GM23248 (cell line): ENCODE results near the gene ACP3. TPM values are rescaled to one million over a fixed set of nuclear protein-coding genes. Genes with fewer than 3 reads are reported as not detected.
A peak's percentile ranks its signal among the peaks of the same experiment; 100 is the strongest.

ENCODE experiments used
- DNase-seq: peaks from one replicate; pipeline ENCODE4 v3.0.0-alpha.2; 2015
- H2AFZ ChIP-seq: fragments of 200-600 bp; sonication (generic); 2 replicates; pipeline ENCODE4 v1.6.1; 2016; ENCODE audit warnings: antibody characterized with exemption
- H3F3A ChIP-seq: fragments of 200-600 bp; sonication (generic); 2 replicates; pipeline ENCODE4 v1.6.1; 2016; ENCODE audit warnings: mild to moderate bottlenecking, antibody characterized with exemption, mixed run types; ENCODE audit not compliant: insufficient read depth
- H3K27ac ChIP-seq: fragments of 200-600 bp; sonication (generic); 2 replicates; pipeline ENCODE4 v1.5.1; 2016; ENCODE audit warnings: mild to moderate bottlenecking
- H3K27me3 ChIP-seq: fragments of 200-600 bp; sonication (generic); replicated peaks from 2 replicates; pipeline ENCODE4 v1.6.1; 2016; ENCODE audit warnings: mild to moderate bottlenecking; ENCODE audit not compliant: insufficient read depth
- H3K36me3 ChIP-seq: fragments of 200-600 bp; sonication (generic); 2 replicates; pipeline ENCODE4 v1.6.1; 2016; ENCODE audit warnings: low read depth, mild to moderate bottlenecking
- H3K4me1 ChIP-seq: fragments of 200-600 bp; sonication (generic); 2 replicates; pipeline ENCODE4 v1.6.1; 2016; ENCODE audit warnings: mild to moderate bottlenecking; ENCODE audit not compliant: insufficient read depth
- H3K4me2 ChIP-seq: fragments of 200-600 bp; sonication (generic); one replicate; pipeline ENCODE4 v1.6.1; 2016; ENCODE audit warnings: mild to moderate bottlenecking; ENCODE audit not compliant: unreplicated experiment
- H3K4me3 ChIP-seq: fragments of 200-600 bp; sonication (generic); 2 replicates; pipeline ENCODE4 v1.5.1; 2016; ENCODE audit warnings: mild to moderate bottlenecking
- H3K79me2 ChIP-seq: fragments of 200-600 bp; sonication (generic); 2 replicates; pipeline ENCODE4 v1.6.1; 2016; ENCODE audit warnings: mild to moderate bottlenecking; ENCODE audit not compliant: insufficient read depth
- H3K9ac ChIP-seq: fragments of 200-600 bp; sonication (generic); 2 replicates; pipeline ENCODE4 v1.6.1; 2016; ENCODE audit warnings: mild to moderate bottlenecking
- H3K9me2 ChIP-seq: fragments of 200-600 bp; sonication (generic); 2 replicates; pipeline ENCODE4 v1.6.1; 2016; ENCODE audit warnings: mixed run types, mild to moderate bottlenecking, moderate library complexity; ENCODE audit not compliant: insufficient read depth
- H3K9me3 ChIP-seq: fragments of 200-600 bp; sonication (generic); one replicate; pipeline ENCODE4 v1.6.1; 2017; ENCODE audit warnings: low read depth
- H4K20me1 ChIP-seq: fragments of 200-600 bp; sonication (generic); 2 replicates; pipeline ENCODE4 v1.6.0; 2016; ENCODE audit not compliant: insufficient read depth
- EZH2 ChIP-seq: fragments of 200-600 bp; sonication (generic); IDR thresholded peaks from 2 replicates; pipeline ENCODE4 v1.6.1; 2018; ENCODE audit warnings: antibody characterized with exemption, mild to moderate bottlenecking; ENCODE audit not compliant: insufficient read depth, poor library complexity, severe bottlenecking
- EZH2phosphoT487 ChIP-seq: fragments of 200-600 bp; sonication (generic); IDR thresholded peaks from 2 replicates; pipeline ENCODE4 v1.6.1; 2018; ENCODE audit warnings: antibody characterized with exemption, moderate library complexity, mild to moderate bottlenecking, low read depth; ENCODE audit not compliant: insufficient read depth
- WGBS, 2 experiments: methylation state at CpG; one replicate each; pipeline ENCODE4 v1.1.6; 2015 to 2017; ENCODE audit warnings: low lambda C conversion rate in 2 of 2, low coverage in 1 of 2; ENCODE audit errors: missing lambda C conversion rate in 2 of 2; 5-methylcytosine and 5-hydroxymethylcytosine counted together
- in situ Hi-C: fragments of 300-500 bp; cut with MboI; formaldehyde crosslinking; loops from 2 replicates; pipeline ENCODE4 v1.15.0; 2020
- polyA plus RNA-seq: library from polyadenylated mRNA; unstranded; fragments of >200 nt; fragmentation: Nextera tagmentation; extraction: Ambion mirVana; gene quantifications from 2 replicates; pipeline ENCODE4 v1.2.1, GENCODE V29; 2016
- total RNA-seq: library from RNA; depleted of rRNA; stranded (reverse); fragments of >200 nt; shearing (Covaris generic); gene quantifications from 2 replicates; pipeline ENCODE4 v1.2.3, GENCODE V29; 2014

The ACP3 gene
- total and polyA plus RNA-seq, 2 experiments from 2014 or later = 1.1 to 1.6 TPM

DNA sequence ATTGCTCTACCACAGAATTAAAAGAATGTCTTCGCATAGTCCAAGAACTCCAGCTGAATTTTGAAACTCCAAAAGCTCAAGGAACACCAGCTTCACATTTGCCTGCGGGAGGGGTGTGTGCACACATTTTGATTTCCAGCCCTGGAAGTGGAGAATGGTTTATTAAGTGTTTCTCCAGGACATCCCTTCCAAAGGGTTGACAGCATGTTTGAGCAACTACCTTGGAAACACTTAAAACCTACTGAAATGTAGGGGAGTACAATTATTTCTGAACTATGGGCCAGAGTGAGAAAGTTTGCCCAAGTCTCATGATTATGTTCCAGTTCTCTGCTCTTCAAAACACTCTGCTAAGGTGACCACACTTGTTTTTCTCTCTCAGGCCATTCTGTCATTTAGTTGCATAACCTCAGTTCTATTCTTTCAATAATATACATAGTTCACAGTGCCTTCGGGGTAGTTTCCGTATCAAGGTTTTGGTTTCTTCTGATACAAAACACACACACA, 7.9 kb downstream of the ACP3 start:
- Histone ChIP-seq H3K27me3 (no peaks in the 10 kb centered on the region), H3K36me3 (no peaks in the 10 kb centered on the region), H3K79me2 (no peaks in the 10 kb centered on the region), H3F3A (no peaks in the 10 kb centered on the region), H2AFZ (no peak overlapping the region), H3K4me2 (no peak overlapping the region), H3K9me2 (no peaks in the 10 kb centered on the region), H4K20me1 (no peaks in the 10 kb centered on the region), H3K4me1 (no peaks in the 10 kb centered on the region), H3K9me3 (no peaks in the 10 kb centered on the region), H3K27ac (no peak overlapping the region), H3K9ac (no peak overlapping the region), H3K4me3 (no peak overlapping the region)
- DNase-seq = no peak
- in situ Hi-C loops = no loop called here
- TF ChIP-seq EZH2phosphoT487 (no peak), EZH2 (no peak)
- WGBS, 2 experiments = 69% methylated on average over 4 of the region's 4 CpGs

DNA sequence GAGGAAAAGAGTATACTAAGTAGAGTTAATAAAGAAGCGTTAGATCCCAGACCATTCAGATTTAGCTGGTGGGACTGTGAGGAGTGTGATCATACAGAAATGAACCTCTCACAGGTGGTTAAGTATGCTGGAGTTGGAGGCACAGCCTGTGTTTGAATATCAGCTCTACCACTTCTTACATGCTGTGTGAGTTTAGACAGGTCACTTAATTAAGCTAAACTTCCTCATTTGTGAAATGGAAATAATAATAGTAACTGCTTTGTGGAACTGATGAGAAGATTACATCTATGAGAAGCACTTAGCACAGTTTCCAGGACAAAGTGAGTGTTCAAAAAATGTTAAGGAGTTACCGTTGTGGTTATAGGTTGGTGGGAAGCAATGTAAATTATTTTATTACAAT, 8.4 kb downstream of the ACP3 start:
- H3K4me3 ChIP-seq = no peak overlapping the region
- DNase-seq = no peak

DNA sequence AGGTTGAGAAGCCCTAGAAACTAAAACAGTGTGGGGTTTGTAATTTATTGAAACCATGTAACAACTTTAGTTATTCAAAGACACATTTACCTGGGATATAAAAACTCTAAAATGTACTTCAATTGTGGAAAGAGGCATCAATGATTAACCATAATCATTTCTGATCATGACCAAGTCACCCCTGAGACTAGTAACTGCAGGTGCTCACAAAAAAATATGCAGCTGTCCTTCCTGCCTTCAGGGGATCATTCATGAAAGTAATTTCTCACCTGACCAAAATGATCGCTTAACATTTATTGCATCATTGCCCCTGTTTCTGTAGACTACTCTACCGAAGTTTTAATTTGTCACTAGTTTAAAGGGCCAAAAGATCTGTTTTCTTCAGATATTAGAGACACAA, 9.0 kb downstream of the ACP3 start:
- TF ChIP-seq EZH2 = no peak
- no peak for TF ChIP-seq EZH2phosphoT487
- 83% methylated on average over 2 of the region's 2 CpGs for WGBS, 2 experiments
- in situ Hi-C loops = no loop called here
- H3K9ac ChIP-seq = no peak overlapping the region
- no peaks in the 10 kb centered on the region for H3K9me2 ChIP-seq
- no peak overlapping the region for H3K27ac ChIP-seq
- no peaks in the 10 kb centered on the region for H3K27me3 ChIP-seq
- H3F3A ChIP-seq = no peaks in the 10 kb centered on the region
- no peak overlapping the region for H2AFZ ChIP-seq
- DNase-seq = no peak
- no peak overlapping the region for H3K4me2 ChIP-seq
- no peaks in the 10 kb centered on the region for H4K20me1 ChIP-seq
- no peaks in the 10 kb centered on the region for H3K4me1 ChIP-seq
- no peak overlapping the region for H3K4me3 ChIP-seq
- no peaks in the 10 kb centered on the region for H3K9me3 ChIP-seq
- H3K79me2 ChIP-seq = no peaks in the 10 kb centered on the region
- H3K36me3 ChIP-seq = no peaks in the 10 kb centered on the region

More for the DNA sequence above, 8.4 kb downstream of the ACP3 start:
- no peaks in the 10 kb centered on the region for H3K36me3 ChIP-seq
- H3K9me2 ChIP-seq = no peaks in the 10 kb centered on the region
- no peak overlapping the region for H2AFZ ChIP-seq
- in situ Hi-C loops = no loop called here
- H3K79me2 ChIP-seq = no peaks in the 10 kb centered on the region
- no peaks in the 10 kb centered on the region for H4K20me1 ChIP-seq
- H3K9ac ChIP-seq = no peak overlapping the region
- no peaks in the 10 kb centered on the region for H3K9me3 ChIP-seq
- no peak overlapping the region for H3K27ac ChIP-seq
- H3F3A ChIP-seq = no peaks in the 10 kb centered on the region
- H3K4me1 ChIP-seq = no peaks in the 10 kb centered on the region
- no peak overlapping the region for H3K4me2 ChIP-seq
- WGBS, 2 experiments = 87 to 89% methylated on average over 2 of the region's 2 CpGs
- H3K27me3 ChIP-seq = no peaks in the 10 kb centered on the region
- TF ChIP-seq EZH2phosphoT487 (no peak), EZH2 (no peak)

DNA sequence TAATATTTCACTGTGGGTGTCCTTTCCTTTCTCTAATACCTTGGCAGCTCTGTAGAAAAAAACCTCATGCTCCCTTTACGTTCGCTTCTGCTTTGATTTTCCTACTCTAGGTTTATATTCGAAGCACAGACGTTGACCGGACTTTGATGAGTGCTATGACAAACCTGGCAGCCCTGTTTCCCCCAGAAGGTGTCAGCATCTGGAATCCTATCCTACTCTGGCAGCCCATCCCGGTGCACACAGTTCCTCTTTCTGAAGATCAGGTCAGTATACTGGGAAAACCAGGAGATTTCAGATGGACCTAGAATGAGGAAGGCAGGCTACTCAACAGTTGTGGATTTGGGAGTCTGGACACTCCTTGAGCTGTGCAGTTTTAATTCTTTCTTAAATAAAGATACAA, 14.9 kb downstream of the ACP3 start:
- no peaks in the 10 kb centered on the region for H3K9me3 ChIP-seq
- WGBS, 2 experiments = 55 to 65% methylated on average over 6 of the region's 6 CpGs
- H3F3A ChIP-seq = no peaks in the 10 kb centered on the region
- no peak overlapping the region for H3K4me2 ChIP-seq
- DNase-seq = no peak
- H3K79me2 ChIP-seq = no peaks in the 10 kb centered on the region
- in situ Hi-C loops = no loop called here
- no peaks in the 10 kb centered on the region for H3K27me3 ChIP-seq
- H3K36me3 ChIP-seq = no peaks in the 10 kb centered on the region
- H3K9me2 ChIP-seq = no peaks in the 10 kb centered on the region
- 0 out of 2 replicates have a peak, but pooled peaks cover 6% of the 10 kb centered on the region for H3K4me1 ChIP-seq
- no peak overlapping the region for H2AFZ ChIP-seq
- no peak overlapping the region for H3K9ac ChIP-seq
- TF ChIP-seq EZH2phosphoT487 (no peak), EZH2 (no peak)
- no peaks in the 10 kb centered on the region for H4K20me1 ChIP-seq
- H3K27ac ChIP-seq = no peak overlapping the region
- no peak overlapping the region for H3K4me3 ChIP-seq

DNA sequence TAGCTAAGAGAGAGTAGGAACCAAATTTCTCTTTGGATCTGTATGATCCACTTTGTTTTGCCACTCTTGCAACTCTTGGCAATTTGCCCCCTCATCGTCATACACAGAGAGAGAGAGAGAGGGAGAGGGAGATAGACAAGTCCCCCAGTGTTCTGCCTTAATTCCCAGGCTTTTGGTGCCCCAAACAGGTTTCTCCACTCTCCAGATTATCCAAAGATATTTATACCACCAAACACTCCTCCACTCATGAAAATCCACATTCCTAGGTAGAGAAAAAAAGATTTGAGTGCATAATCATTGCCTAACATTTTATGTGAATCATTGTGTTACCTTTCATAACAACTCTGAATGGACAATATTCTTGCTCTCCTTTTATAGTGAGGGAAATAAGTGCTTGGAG, 15.3 kb downstream of the ACP3 start:
- WGBS, 2 experiments = 58 to 62% methylated on average over 1 of the region's 1 CpG
- Histone ChIP-seq H3K4me1 (0 out of 2 replicates have a peak, but pooled peaks cover 6% of the 10 kb centered on the region), H3K27me3 (no peaks in the 10 kb centered on the region), H3K9me2 (no peaks in the 10 kb centered on the region), H3K36me3 (no peaks in the 10 kb centered on the region), H3K4me2 (no peak overlapping the region), H4K20me1 (no peaks in the 10 kb centered on the region), H3K9me3 (no peaks in the 10 kb centered on the region), H3K27ac (no peak overlapping the region), H3K79me2 (no peaks in the 10 kb centered on the region), H3K4me3 (no peak overlapping the region), H3K9ac (no peak overlapping the region), H2AFZ (no peak overlapping the region), H3F3A (no peaks in the 10 kb centered on the region)
- in situ Hi-C loops = no loop called here
- TF ChIP-seq EZH2 (no peak), EZH2phosphoT487 (no peak)
- peak; percentile 22 for DNase-seq
